K562 (cell line): ENCODE measurements around the gene CPED1. TPM values are rescaled to one million over a fixed set of nuclear protein-coding genes. Genes with fewer than 3 reads are reported as not detected.
A peak's percentile ranks its signal among the peaks of the same experiment; 100 is the strongest.

Source experiments
- BRD4 ChIP-seq: fragments of 200-600 bp; sonication (generic); IDR thresholded peaks from 2 replicates; pipeline ENCODE4 v1.6.1; 2017; ENCODE audit warnings: inconsistent platforms
- CXXC5 ChIP-seq: fragments of 250-450 bp; sonication (Bioruptor Pico); IDR thresholded peaks from 2 replicates; pipeline ENCODE4 v1.8.0; 2022; ENCODE audit warnings: inconsistent platforms, mild to moderate bottlenecking, moderate library complexity
- HDAC1 ChIP-seq, 2 experiments: fragments of 450-650 bp; IDR thresholded peaks; 2 replicates each; pipeline ENCODE4 v1.6.1; 2016 to 2017; ENCODE audit warnings: inconsistent platforms in 1 of 2, mild to moderate bottlenecking in 1 of 2, moderate library complexity in 1 of 2
- OTX1 ChIP-seq: fragments of 450-650 bp; formaldehyde crosslinking; IDR thresholded peaks from 2 replicates; pipeline ENCODE4 v1.4.0; 2022; ENCODE audit warnings: mild to moderate bottlenecking
- POU5F1 ChIP-seq: fragments of 150-350 bp; IDR thresholded peaks from 2 replicates; pipeline ENCODE4 v1.6.1; 2014; ENCODE audit warnings: borderline replicate concordance, low read length, low read depth, mild to moderate bottlenecking; ENCODE audit not compliant: partially characterized antibody
- RFX1 ChIP-seq: fragments of 450-650 bp; IDR thresholded peaks from 2 replicates; pipeline ENCODE4 v1.6.1; 2016; ENCODE audit warnings: mild to moderate bottlenecking, moderate library complexity
- RHOXF2B ChIP-seq: fragments of 250-450 bp; sonication (Bioruptor Pico); conservative IDR thresholded peaks from 2 replicates; pipeline ENCODE4 v1.5.1; 2021
- TEAD4 ChIP-seq, 2 experiments: sonication (generic) in 1 of 2; formaldehyde crosslinking in 1 of 2; IDR thresholded peaks; 2 replicates each; pipeline versions ENCODE4 v1.6.1 to v1.8.0; 2012 to 2022; ENCODE audit warnings: borderline replicate concordance in 1 of 2, inconsistent platforms in 1 of 2, low read length in 1 of 2, mild to moderate bottlenecking in 1 of 2, missing genetic modification reagents in 1 of 2
- ZBTB17 ChIP-seq: fragments of 450-650 bp; formaldehyde crosslinking; IDR thresholded peaks from 2 replicates; pipeline ENCODE4 v1.4.0; 2020; ENCODE audit warnings: mild to moderate bottlenecking
- ZNF77 ChIP-seq: fragments of 250-450 bp; sonication (Bioruptor Pico); IDR thresholded peaks from 2 replicates; pipeline ENCODE4 v1.5.0; 2020
- polyA plus RNA-seq, 8 experiments: library from polyadenylated mRNA; depleted of rRNA in 4 of 8; stranded (reverse) in 5 of 8; unstranded in 3 of 8; fragments of >200 nt; fragmentation: Nextera tagmentation in 2 of 8; fragmentation: Illumina TruSeq in 1 of 8; extraction: Ambion mirVana in 2 of 8; extraction: Trizol in 1 of 8; gene quantifications; 2 replicates each; pipeline versions ENCODE4 v1.2.1 to v1.2.3, GENCODE V29; 2011 to 2014; ENCODE audit warnings: inconsistent platforms in 1 of 8, missing spikeins in 1 of 8
- total RNA-seq, 7 experiments: library from RNA; depleted of rRNA in 6 of 7; stranded (reverse); fragments of >200 nt in 6 of 7; fragmentation: Illumina TruSeq in 2 of 7; extraction: Trizol in 2 of 7; gene quantifications; 2 replicates each; pipeline versions ENCODE4 v1.2.1 to v1.2.3, GENCODE V29; 2011 to 2021; ENCODE audit warnings: low replicate concordance in 1 of 7
- TF ChIP-seq, protein P1 (sequence below), 2 experiments: fragments of 450-650 bp; IDR thresholded peaks; 2 replicates each; pipeline ENCODE4 v1.6.1; 2016; ENCODE audit warnings: mild to moderate bottlenecking in 2 of 2, borderline replicate concordance in 1 of 2, low read depth in 1 of 2, moderate library complexity in 1 of 2
- TF ChIP-seq, protein P2 (sequence below): fragments of 250-450 bp; sonication (Bioruptor Pico); IDR thresholded peaks from 2 replicates; pipeline ENCODE4 v1.8.0; 2021; ENCODE audit warnings: borderline replicate concordance, mild to moderate bottlenecking, moderate library complexity; ENCODE audit not compliant: poor library complexity, severe bottlenecking
- TF ChIP-seq, protein P3 (sequence below): sonication (generic); IDR thresholded peaks from 2 replicates; pipeline ENCODE4 v1.6.1; 2016
- TF ChIP-seq, protein P4 (sequence below): fragments of 250-450 bp; sonication (Bioruptor Pico); IDR thresholded peaks from 2 replicates; pipeline ENCODE4 v1.6.1; 2021; ENCODE audit warnings: mild to moderate bottlenecking

Gene CPED1
- total and polyA plus RNA-seq, 9 of the 15 experiments (the other 6 are each of a cell fraction or from before 2014, with no cell fraction given) = 195 to 393 (median 290) TPM

DNA sequence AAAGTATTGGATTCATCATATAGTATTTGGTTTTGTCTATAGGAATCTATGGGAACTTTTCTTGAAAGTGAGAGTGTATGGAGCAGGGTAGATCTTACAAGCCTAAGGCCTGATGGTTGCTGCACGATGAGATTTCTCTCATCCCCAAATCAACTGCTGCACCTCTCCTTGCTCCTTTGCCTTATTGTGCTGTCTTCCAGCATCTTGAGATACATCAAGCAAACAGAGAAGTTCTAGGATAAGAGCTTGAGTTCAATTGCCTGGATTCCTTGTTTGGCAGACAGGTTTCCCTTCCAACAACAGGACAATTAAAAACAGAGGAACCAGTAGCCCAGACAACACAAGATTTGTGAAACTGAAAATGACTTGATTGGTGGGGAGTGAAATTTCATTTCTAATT is 56.6 kb downstream of the CPED1 start (continued):
- 0 out of 2 replicates have a peak, but pooled peaks have one; percentile 38 for TF ChIP-seq TEAD4 (IDR thresholded peaks at IDR 0.05; ENCODE audit: low read length)
- TF ChIP-seq TEAD4 (CRISPR knock-in tag; IDR thresholded peaks at IDR 0.05; ENCODE audit: borderline replicate concordance) = no peak
- TF ChIP-seq, protein P1, sequence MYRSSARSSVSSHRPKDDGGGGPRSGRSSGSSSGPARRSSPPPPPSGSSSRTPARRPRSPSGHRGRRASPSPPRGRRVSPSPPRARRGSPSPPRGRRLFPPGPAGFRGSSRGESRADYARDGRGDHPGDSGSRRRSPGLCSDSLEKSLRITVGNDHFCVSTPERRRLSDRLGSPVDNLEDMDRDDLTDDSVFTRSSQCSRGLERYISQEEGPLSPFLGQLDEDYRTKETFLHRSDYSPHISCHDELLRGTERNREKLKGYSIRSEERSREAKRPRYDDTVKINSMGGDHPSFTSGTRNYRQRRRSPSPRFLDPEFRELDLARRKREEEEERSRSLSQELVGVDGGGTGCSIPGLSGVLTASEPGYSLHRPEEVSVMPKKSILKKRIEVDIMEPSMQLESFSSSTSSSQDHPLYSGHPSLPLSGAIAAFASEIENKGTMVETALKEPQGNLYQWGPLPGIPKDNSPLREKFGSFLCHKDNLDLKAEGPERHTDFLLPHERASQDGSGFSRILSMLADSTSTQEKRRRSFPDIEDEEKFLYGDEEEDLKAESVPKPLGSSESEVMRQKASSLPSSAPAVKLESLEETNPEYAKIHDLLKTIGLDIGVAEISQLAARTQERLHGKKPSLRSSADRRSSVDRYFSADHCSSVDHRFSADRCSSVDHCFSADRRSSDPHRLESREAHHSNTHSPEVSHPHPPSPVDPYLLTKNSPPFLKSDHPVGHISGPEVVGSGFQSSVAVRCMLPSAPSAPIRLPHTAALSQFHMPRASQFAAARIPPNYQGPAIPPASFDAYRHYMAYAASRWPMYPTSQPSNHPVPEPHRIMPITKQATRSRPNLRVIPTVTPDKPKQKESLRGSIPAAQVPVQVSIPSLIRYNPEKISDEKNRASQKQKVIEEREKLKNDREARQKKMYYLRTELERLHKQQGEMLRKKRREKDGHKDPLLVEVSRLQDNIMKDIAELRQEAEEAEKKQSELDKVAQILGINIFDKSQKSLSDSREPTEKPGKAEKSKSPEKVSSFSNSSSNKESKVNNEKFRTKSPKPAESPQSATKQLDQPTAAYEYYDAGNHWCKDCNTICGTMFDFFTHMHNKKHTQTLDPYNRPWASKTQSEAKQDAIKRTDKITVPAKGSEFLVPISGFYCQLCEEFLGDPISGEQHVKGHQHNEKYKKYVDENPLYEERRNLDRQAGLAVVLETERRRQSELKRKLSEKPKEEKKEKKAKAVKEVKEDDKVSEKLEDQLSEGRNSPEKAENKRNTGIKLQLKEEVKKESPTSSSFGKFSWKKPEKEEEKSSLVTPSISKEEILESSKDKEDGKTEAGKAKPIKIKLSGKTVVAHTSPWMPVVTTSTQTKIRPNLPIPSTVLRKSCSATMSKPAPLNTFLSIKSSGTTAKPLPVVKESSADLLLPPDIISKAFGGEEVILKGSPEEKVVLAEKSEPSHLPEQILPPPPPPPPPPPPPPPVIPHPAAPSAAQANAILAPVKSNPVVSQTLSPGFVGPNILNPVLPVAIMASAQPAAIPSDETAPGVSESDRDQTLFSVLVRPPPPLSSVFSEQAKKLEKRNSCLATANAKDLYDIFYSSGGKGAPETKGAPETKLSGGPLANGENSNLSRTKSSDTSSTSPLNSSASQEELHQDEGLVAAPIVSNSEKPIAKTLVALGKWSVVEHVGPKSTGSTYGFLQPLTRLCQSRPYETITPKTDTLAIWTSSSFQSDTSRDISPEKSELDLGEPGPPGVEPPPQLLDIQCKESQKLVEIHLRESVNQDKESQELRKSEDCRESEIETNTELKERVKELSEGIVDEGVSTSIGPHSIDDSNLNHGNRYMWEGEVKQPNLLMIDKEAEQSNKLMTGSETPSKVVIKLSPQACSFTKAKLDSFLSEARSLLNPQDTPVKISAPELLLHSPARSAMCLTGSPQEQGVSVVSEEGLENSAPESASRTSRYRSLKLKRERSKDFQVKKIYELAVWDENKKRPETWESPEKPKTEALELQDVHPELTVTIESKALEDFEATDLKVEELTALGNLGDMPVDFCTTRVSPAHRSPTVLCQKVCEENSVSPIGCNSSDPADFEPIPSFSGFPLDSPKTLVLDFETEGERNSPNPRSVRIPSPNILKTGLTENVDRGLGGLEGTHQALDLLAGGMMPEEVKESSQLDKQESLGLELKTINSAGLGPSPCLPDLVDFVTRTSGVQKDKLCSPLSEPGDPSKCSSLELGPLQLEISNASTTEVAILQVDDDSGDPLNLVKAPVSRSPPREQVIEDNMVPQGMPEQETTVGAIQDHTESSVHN (IDR thresholded peaks at IDR 0.05; ENCODE audit: borderline replicate concordance in 1 of 2, low read depth in 1 of 2) = 0 out of 4 replicates have a peak, but pooled peaks of 1 of the 2 experiments have one; percentile 19
- TF ChIP-seq HDAC1 (IDR thresholded peaks at IDR 0.05) = 0 out of 4 replicates have a peak, but pooled peaks of 1 of the 2 experiments have one; percentile 11
- no peak for TF ChIP-seq OTX1
- TF ChIP-seq ZBTB17 (CRISPR knock-in tag) = peak; percentile 38; the same call in 1 of the 2 replicates
- no peak for TF ChIP-seq ZNF77 (CRISPR knock-in tag)
- no peak for TF ChIP-seq POU5F1
- peak; percentile 48; the same call in 1 of the 2 replicates for TF ChIP-seq BRD4
- TF ChIP-seq, protein P2, sequence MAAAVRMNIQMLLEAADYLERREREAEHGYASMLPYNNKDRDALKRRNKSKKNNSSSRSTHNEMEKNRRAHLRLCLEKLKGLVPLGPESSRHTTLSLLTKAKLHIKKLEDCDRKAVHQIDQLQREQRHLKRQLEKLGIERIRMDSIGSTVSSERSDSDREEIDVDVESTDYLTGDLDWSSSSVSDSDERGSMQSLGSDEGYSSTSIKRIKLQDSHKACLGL (CRISPR knock-in tag) = peak; percentile 54
- TF ChIP-seq, protein P3, sequence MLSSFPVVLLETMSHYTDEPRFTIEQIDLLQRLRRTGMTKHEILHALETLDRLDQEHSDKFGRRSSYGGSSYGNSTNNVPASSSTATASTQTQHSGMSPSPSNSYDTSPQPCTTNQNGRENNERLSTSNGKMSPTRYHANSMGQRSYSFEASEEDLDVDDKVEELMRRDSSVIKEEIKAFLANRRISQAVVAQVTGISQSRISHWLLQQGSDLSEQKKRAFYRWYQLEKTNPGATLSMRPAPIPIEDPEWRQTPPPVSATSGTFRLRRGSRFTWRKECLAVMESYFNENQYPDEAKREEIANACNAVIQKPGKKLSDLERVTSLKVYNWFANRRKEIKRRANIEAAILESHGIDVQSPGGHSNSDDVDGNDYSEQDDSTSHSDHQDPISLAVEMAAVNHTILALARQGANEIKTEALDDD = peak; percentile 52; the same call in 1 of the 2 replicates
- TF ChIP-seq RHOXF2B (CRISPR knock-in tag) = 0 out of 2 replicates have a peak, but pooled peaks have one; percentile 68
- TF ChIP-seq, protein P4, sequence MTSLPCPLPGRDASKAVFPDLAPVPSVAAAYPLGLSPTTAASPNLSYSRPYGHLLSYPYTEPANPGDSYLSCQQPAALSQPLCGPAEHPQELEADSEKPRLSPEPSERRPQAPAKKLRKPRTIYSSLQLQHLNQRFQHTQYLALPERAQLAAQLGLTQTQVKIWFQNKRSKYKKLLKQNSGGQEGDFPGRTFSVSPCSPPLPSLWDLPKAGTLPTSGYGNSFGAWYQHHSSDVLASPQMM = no peak
- TF ChIP-seq RFX1 = peak; percentile 36; the same call in 1 of the 2 replicates
- peak; percentile 40; the same call in 1 of the 2 replicates for TF ChIP-seq CXXC5 (CRISPR knock-in tag)
